Measurements from ENCODE around the gene SNX10.
A peak's percentile ranks its signal among the peaks of the same experiment; 100 is the strongest.

The SNX10 gene

GRCh38 chr7:26378016-26378415 lies 86.4 kb downstream of the SNX10 start:
- peaks cover 10 to 11% of the 10 kb centered on the region in 2 donors for H3K4me1 ChIP-seq (ENCODE audit: control insufficient read depth in 2 of 2, insufficient read depth in 2 of 2, low read length in 2 of 2)
- H3K27me3 ChIP-seq (ENCODE audit: control insufficient read depth in 2 of 2, insufficient read depth in 2 of 2, low read length in 2 of 2): peaks cover 4 to 8% of the 10 kb centered on the region in 2 donors
- no peaks in the 10 kb centered on the region for H3K9me3 ChIP-seq (ENCODE audit: control insufficient read depth in 2 of 2, low read length in 2 of 2)
- no peak overlapping the region for H3K4me3 ChIP-seq (ENCODE audit: low read length in 2 of 2)
- H3K27ac ChIP-seq (ENCODE audit: low read depth in 2 of 2, low read length in 2 of 2): no peak overlapping the region
- no peak overlapping the region for H3K9ac ChIP-seq (ENCODE audit: low read depth in 1 of 2, low read length in 2 of 2)
- H3K36me3 ChIP-seq (ENCODE audit: control insufficient read depth in 2 of 2, insufficient read depth in 2 of 2, low read length in 2 of 2): no peaks in the 10 kb centered on the region

GRCh38 chr7:26379711-26380110 lies 88.0 kb downstream of the SNX10 start:
- Histone ChIP-seq H3K4me3 (ENCODE audit: low read length in 2 of 2) (no peak overlapping the region), H3K27ac (ENCODE audit: low read depth in 2 of 2, low read length in 2 of 2) (no peak overlapping the region), H3K4me1 (ENCODE audit: control insufficient read depth in 2 of 2, insufficient read depth in 2 of 2, low read length in 2 of 2) (peaks cover 10 to 11% of the 10 kb centered on the region in 2 donors), H3K27me3 (ENCODE audit: control insufficient read depth in 2 of 2, insufficient read depth in 2 of 2, low read length in 2 of 2) (peaks cover 4 to 6% of the 10 kb centered on the region in 2 donors), H3K36me3 (ENCODE audit: control insufficient read depth in 2 of 2, insufficient read depth in 2 of 2, low read length in 2 of 2) (no peaks in the 10 kb centered on the region), H3K9me3 (ENCODE audit: control insufficient read depth in 2 of 2, low read length in 2 of 2) (no peaks in the 10 kb centered on the region), H3K9ac (ENCODE audit: low read depth in 1 of 2, low read length in 2 of 2) (no peak overlapping the region)

GRCh38 chr7:26381476-26382353 lies 90.1 kb downstream of the SNX10 start:
- Histone ChIP-seq H3K9me3 (ENCODE audit: control insufficient read depth in 2 of 2, low read length in 2 of 2) (no peaks in the 10 kb centered on the region), H3K27me3 (ENCODE audit: control insufficient read depth in 2 of 2, insufficient read depth in 2 of 2, low read length in 2 of 2) (peaks cover 0 to 3% of the 10 kb centered on the region in 2 donors)

GRCh38 chr7:26385240-26385639 lies 93.6 kb downstream of the SNX10 start:
- no peaks in the 10 kb centered on the region for H3K36me3 ChIP-seq (ENCODE audit: control insufficient read depth in 2 of 2, insufficient read depth in 2 of 2, low read length in 2 of 2)
- H3K9ac ChIP-seq (ENCODE audit: low read depth in 1 of 2, low read length in 2 of 2): no peak overlapping the region
- no peak overlapping the region for H3K27ac ChIP-seq (ENCODE audit: low read depth in 2 of 2, low read length in 2 of 2)
- no peak overlapping the region for H3K4me3 ChIP-seq (ENCODE audit: low read length in 2 of 2)
- H3K4me1 ChIP-seq (ENCODE audit: control insufficient read depth in 2 of 2, insufficient read depth in 2 of 2, low read length in 2 of 2): no peaks in the 10 kb centered on the region
- no peaks in the 10 kb centered on the region for H3K9me3 ChIP-seq (ENCODE audit: control insufficient read depth in 2 of 2, low read length in 2 of 2)
- H3K27me3 ChIP-seq (ENCODE audit: control insufficient read depth in 2 of 2, insufficient read depth in 2 of 2, low read length in 2 of 2): peaks cover 0 to 4% of the 10 kb centered on the region in 2 donors

More at GRCh38 chr7:26381476-26382353, 90.1 kb downstream of the SNX10 start:
- no peak overlapping the region for H3K27ac ChIP-seq (ENCODE audit: low read depth in 2 of 2, low read length in 2 of 2)
- no peak overlapping the region for H3K9ac ChIP-seq (ENCODE audit: low read depth in 1 of 2, low read length in 2 of 2)
- H3K4me3 ChIP-seq (ENCODE audit: low read length in 2 of 2): no peak overlapping the region
- H3K36me3 ChIP-seq (ENCODE audit: control insufficient read depth in 2 of 2, insufficient read depth in 2 of 2, low read length in 2 of 2): no peaks in the 10 kb centered on the region
- H3K4me1 ChIP-seq (ENCODE audit: control insufficient read depth in 2 of 2, insufficient read depth in 2 of 2, low read length in 2 of 2): peaks cover 5% of the 10 kb centered on the region in 2 donors

GRCh38 chr7:26387731-26388130 lies 96.1 kb downstream of the SNX10 start:
- Histone ChIP-seq H3K4me1 (ENCODE audit: control insufficient read depth in 2 of 2, insufficient read depth in 2 of 2, low read length in 2 of 2) (no peaks in the 10 kb centered on the region), H3K4me3 (ENCODE audit: low read length in 2 of 2) (no peak overlapping the region), H3K27me3 (ENCODE audit: control insufficient read depth in 2 of 2, insufficient read depth in 2 of 2, low read length in 2 of 2) (peaks cover 0 to 4% of the 10 kb centered on the region in 2 donors), H3K27ac (ENCODE audit: low read depth in 2 of 2, low read length in 2 of 2) (no peak overlapping the region), H3K9me3 (ENCODE audit: control insufficient read depth in 2 of 2, low read length in 2 of 2) (no peaks in the 10 kb centered on the region), H3K9ac (ENCODE audit: low read depth in 1 of 2, low read length in 2 of 2) (no peak overlapping the region), H3K36me3 (ENCODE audit: control insufficient read depth in 2 of 2, insufficient read depth in 2 of 2, low read length in 2 of 2) (no peaks in the 10 kb centered on the region)

GRCh38 chr7:26388256-26388655 lies 96.6 kb downstream of the SNX10 start:
- Histone ChIP-seq H3K9ac (ENCODE audit: low read depth in 1 of 2, low read length in 2 of 2) (no peak overlapping the region), H3K4me3 (ENCODE audit: low read length in 2 of 2) (no peak overlapping the region), H3K36me3 (ENCODE audit: control insufficient read depth in 2 of 2, insufficient read depth in 2 of 2, low read length in 2 of 2) (no peaks in the 10 kb centered on the region), H3K9me3 (ENCODE audit: control insufficient read depth in 2 of 2, low read length in 2 of 2) (no peaks in the 10 kb centered on the region), H3K27me3 (ENCODE audit: control insufficient read depth in 2 of 2, insufficient read depth in 2 of 2, low read length in 2 of 2) (peaks cover 0 to 4% of the 10 kb centered on the region in 2 donors), H3K27ac (ENCODE audit: low read depth in 2 of 2, low read length in 2 of 2) (no peak overlapping the region), H3K4me1 (ENCODE audit: control insufficient read depth in 2 of 2, insufficient read depth in 2 of 2, low read length in 2 of 2) (no peaks in the 10 kb centered on the region)

- H3K27me3 ChIP-seq (ENCODE audit: control insufficient read depth in 2 of 2, insufficient read depth in 2 of 2, low read length in 2 of 2): peaks cover 0 to 4% of the 10 kb centered on the region in 2 donors
- no peaks in the 10 kb centered on the region for H3K9me3 ChIP-seq (ENCODE audit: control insufficient read depth in 2 of 2, low read length in 2 of 2)
- no peak overlapping the region for H3K4me3 ChIP-seq (ENCODE audit: low read length in 2 of 2)
- H3K4me1 ChIP-seq (ENCODE audit: control insufficient read depth in 2 of 2, insufficient read depth in 2 of 2, low read length in 2 of 2): no peaks in the 10 kb centered on the region
- no peak overlapping the region for H3K27ac ChIP-seq (ENCODE audit: low read depth in 2 of 2, low read length in 2 of 2)
- no peaks in the 10 kb centered on the region for H3K36me3 ChIP-seq (ENCODE audit: control insufficient read depth in 2 of 2, insufficient read depth in 2 of 2, low read length in 2 of 2)
- no peak overlapping the region for H3K9ac ChIP-seq (ENCODE audit: low read depth in 1 of 2, low read length in 2 of 2)
These were observed 98.4 kb downstream of the SNX10 start for GRCh38 chr7:26390016-26390415.

GRCh38 chr7:26393818-26394217 lies 102.2 kb downstream of the SNX10 start:
- Histone ChIP-seq H3K36me3 (ENCODE audit: control insufficient read depth in 2 of 2, insufficient read depth in 2 of 2, low read length in 2 of 2) (no peaks in the 10 kb centered on the region), H3K27me3 (ENCODE audit: control insufficient read depth in 2 of 2, insufficient read depth in 2 of 2, low read length in 2 of 2) (peaks cover 0 to 4% of the 10 kb centered on the region in 2 donors), H3K27ac (ENCODE audit: low read depth in 2 of 2, low read length in 2 of 2) (no peak overlapping the region), H3K9me3 (ENCODE audit: control insufficient read depth in 2 of 2, low read length in 2 of 2) (no peaks in the 10 kb centered on the region), H3K4me1 (ENCODE audit: control insufficient read depth in 2 of 2, insufficient read depth in 2 of 2, low read length in 2 of 2) (peaks cover 4 to 6% of the 10 kb centered on the region in 2 donors), H3K4me3 (ENCODE audit: low read length in 2 of 2) (no peak overlapping the region), H3K9ac (ENCODE audit: low read depth in 1 of 2, low read length in 2 of 2) (no peak overlapping the region)

- Histone ChIP-seq H3K9me3 (ENCODE audit: control insufficient read depth in 2 of 2, low read length in 2 of 2) (no peaks in the 10 kb centered on the region), H3K27me3 (ENCODE audit: control insufficient read depth in 2 of 2, insufficient read depth in 2 of 2, low read length in 2 of 2) (no peaks in the 10 kb centered on the region), H3K27ac (ENCODE audit: low read depth in 2 of 2, low read length in 2 of 2) (peak overlapping the region; percentile 85 to 86), H3K36me3 (ENCODE audit: control insufficient read depth in 2 of 2, insufficient read depth in 2 of 2, low read length in 2 of 2) (no peaks in the 10 kb centered on the region), H3K9ac (ENCODE audit: low read depth in 1 of 2, low read length in 2 of 2) (no peak overlapping the region), H3K4me1 (ENCODE audit: control insufficient read depth in 2 of 2, insufficient read depth in 2 of 2, low read length in 2 of 2) (peaks cover 8 to 18% of the 10 kb centered on the region in 2 donors), H3K4me3 (ENCODE audit: low read length in 2 of 2) (no peak overlapping the region)
These were observed 105.7 kb downstream of the SNX10 start for GRCh38 chr7:26397332-26397731.

- peaks cover 8 to 18% of the 10 kb centered on the region in 2 donors for H3K4me1 ChIP-seq (ENCODE audit: control insufficient read depth in 2 of 2, insufficient read depth in 2 of 2, low read length in 2 of 2)
- no peaks in the 10 kb centered on the region for H3K9me3 ChIP-seq (ENCODE audit: control insufficient read depth in 2 of 2, low read length in 2 of 2)
- H3K36me3 ChIP-seq (ENCODE audit: control insufficient read depth in 2 of 2, insufficient read depth in 2 of 2, low read length in 2 of 2): no peaks in the 10 kb centered on the region
- H3K27me3 ChIP-seq (ENCODE audit: control insufficient read depth in 2 of 2, insufficient read depth in 2 of 2, low read length in 2 of 2): no peaks in the 10 kb centered on the region
- peak overlapping the region; percentile 64 to 84 for H3K9ac ChIP-seq (ENCODE audit: low read depth in 1 of 2, low read length in 2 of 2)
- peak overlapping the region; percentile 76 for H3K4me3 ChIP-seq (ENCODE audit: low read length in 2 of 2)
- H3K27ac ChIP-seq (ENCODE audit: low read depth in 2 of 2, low read length in 2 of 2): peak overlapping the region; percentile 85 to 86
These were observed 106.2 kb downstream of the SNX10 start for GRCh38 chr7:26397796-26398426.

All from mucosa of rectum (tissue), 2 donors.